Sigmoid colon (tissue), 4 donors: Measurements from ENCODE around the gene ELFN2.

Experiments used
- CTCF ChIP-seq, 4 experiments: fragments of 450-650 bp in 3 of 4; fragments of 200-600 bp in 1 of 4; IDR thresholded peaks; one replicate each; pipeline ENCODE4 v1.5.1; 2016 to 2019; ENCODE audit warnings: antibody characterized with exemption in 4 of 4, mild to moderate bottlenecking in 3 of 4, moderate library complexity in 2 of 4
- EP300 ChIP-seq, 4 donors: sonication (generic); formaldehyde crosslinking; IDR thresholded peaks; one replicate each; pipeline ENCODE4 v1.6.1; 2017; ENCODE audit warnings: antibody characterized with exemption in 4 of 4
- POLR2A ChIP-seq, 2 donors: fragments of 450-650 bp; IDR thresholded peaks; one replicate each; pipeline ENCODE4 v1.6.1; 2016; ENCODE audit warnings: antibody characterized with exemption in 2 of 2, mild to moderate bottlenecking in 2 of 2, moderate library complexity in 2 of 2
- POLR2AphosphoS5 ChIP-seq, 4 donors: sonication (generic); formaldehyde crosslinking; IDR thresholded peaks; one replicate each; pipeline ENCODE4 v1.6.1; 2017; ENCODE audit warnings: antibody characterized with exemption in 4 of 4

GRCh38 chr22:37336579-37336978 is 90.7 kb downstream of the ELFN2 start:
- TF ChIP-seq POLR2A (IDR thresholded peaks at IDR 0.05) (no peak), CTCF (IDR thresholded peaks at IDR 0.05) (no peak), POLR2AphosphoS5 (IDR thresholded peaks at IDR 0.05) (no peak), EP300 (IDR thresholded peaks at IDR 0.05) (no peak)
